K562 (cell line): ENCODE results near the gene CNPY3. TPM values are rescaled to one million over a fixed set of nuclear protein-coding genes. Genes with fewer than 3 reads are reported as not detected.

Experiments used
- ATAC-seq: fragments of 200-7000 bp; cut with Tn5 transposase; 3 replicates; pipeline ENCODE4 v1.9.1; 2020; ENCODE audit warnings: moderate library complexity
- BruUV-seq: library from RNA; stranded (reverse); fragments of 400-500 nt; replicated peaks from 2 replicates; lab custom pipeline; 2021; lab: Mats Ljungman, UMichigan
- CTCF ChIA-PET: fragments of 300-600 bp; formaldehyde crosslinking; extraction: SDS; loops from one replicate; lab custom pipeline; 2021; ENCODE audit warnings: low intra/inter-chr PET ratio; lab: Yijun Ruan, JAX
- POLR2A ChIA-PET: fragments of 300-600, 350-650 bp; sonication (Branson Sonifier 250); formaldehyde crosslinking; extraction: SDS; loops from one replicate; lab custom pipeline; 2021; ENCODE audit warnings: antibody characterized with exemption, inconsistent platforms; lab: Yijun Ruan, JAX
- DNase-seq, 4 experiments: peaks; one replicate each; pipeline versions ENCODE4 v3.0.0 to v3.0.0-alpha.2; 2011 to 2018; ENCODE audit warnings: low spot score in 3 of 4, mixed read lengths in 3 of 4; ENCODE audit errors: extremely low read depth in 1 of 4
- FAIRE-seq: peaks from 2 replicates; lab custom pipeline; 2011; peaks lifted over from hg19 to GRCh38; lab: Jason Lieb, UNC
- H2AFZ ChIP-seq: 2 replicates; pipeline ENCODE4 v1.6.0; 2011; ENCODE audit warnings: low read depth, low read length, control low read depth, inconsistent platforms
- H3K27ac ChIP-seq: fragments of 200-600 bp; 3 replicates; pipeline ENCODE4 v1.8.0; 2011; ENCODE audit warnings: low read depth, mild to moderate bottlenecking, control low read depth, inconsistent platforms, low read length, moderate library complexity, mixed read lengths; ENCODE audit errors: extremely low read depth
- H3K27me3 ChIP-seq, 2 experiments: fragments of 300-600 bp in 1 of 2; 2 replicates in 1 of 2; 3 replicates in 1 of 2; pipeline versions ENCODE4 v1.6.0 to v1.8.0; 2011; ENCODE audit warnings: inconsistent platforms in 2 of 2, low read length in 2 of 2, mild to moderate bottlenecking in 1 of 2, mixed read lengths in 1 of 2, moderate library complexity in 1 of 2; ENCODE audit not compliant: control insufficient read depth in 2 of 2, insufficient read depth in 2 of 2
- H3K36me3 ChIP-seq: fragments of 300-600 bp; 3 replicates; pipeline ENCODE4 v1.8.0; 2011; ENCODE audit warnings: mild to moderate bottlenecking, low read length, inconsistent platforms; ENCODE audit not compliant: control insufficient read depth, insufficient read depth
- H3K4me1 ChIP-seq, 2 experiments: fragments of 200-600 bp in 1 of 2; replicated peaks in 1 of 2; 2 replicates in 1 of 2; 3 replicates in 1 of 2; pipeline versions ENCODE4 v1.5.1 to v1.8.0; 2011; ENCODE audit warnings: inconsistent platforms in 2 of 2, low read length in 2 of 2, mild to moderate bottlenecking in 1 of 2, mixed read lengths in 1 of 2, moderate library complexity in 1 of 2; ENCODE audit not compliant: control insufficient read depth in 2 of 2, insufficient read depth in 2 of 2
- H3K4me2 ChIP-seq: 2 replicates; pipeline ENCODE4 v1.6.1; 2011; ENCODE audit warnings: low read length, control low read depth, inconsistent platforms, mixed read lengths; ENCODE audit not compliant: insufficient read depth
- H3K4me3 ChIP-seq: fragments of 200-600 bp; sonication (generic), shearing (Covaris generic); 2 replicates; pipeline ENCODE4 v1.5.1; 2016; ENCODE audit warnings: control low read depth, inconsistent platforms
- H3K79me2 ChIP-seq: fragments of 200-600 bp; 3 replicates; pipeline ENCODE4 v1.8.0; 2011; ENCODE audit warnings: low read length, inconsistent platforms; ENCODE audit not compliant: control insufficient read depth, insufficient read depth
- H3K9ac ChIP-seq, 2 experiments: 2 replicates each; pipeline versions ENCODE4 v1.6.0 to v1.6.1; 2011; ENCODE audit warnings: low read depth in 2 of 2, low read length in 2 of 2, control low read depth in 1 of 2, inconsistent platforms in 1 of 2, mild to moderate bottlenecking in 1 of 2, mixed read lengths in 1 of 2; ENCODE audit not compliant: insufficient read depth in 1 of 2
- H3K9me1 ChIP-seq: one replicate; pipeline ENCODE4 v1.6.0; 2011; ENCODE audit warnings: inconsistent platforms, mild to moderate bottlenecking, low read length, moderate library complexity; ENCODE audit not compliant: control insufficient read depth, insufficient read depth
- H3K9me3 ChIP-seq: replicated peaks from 2 replicates; pipeline ENCODE4 v1.5.1; 2011; ENCODE audit warnings: low read depth, low read length, inconsistent platforms; ENCODE audit not compliant: control insufficient read depth, insufficient read depth
- H4K20me1 ChIP-seq: replicated peaks from 2 replicates; pipeline ENCODE4 v1.6.1; 2011; ENCODE audit warnings: low read length, inconsistent platforms, mixed read lengths; ENCODE audit not compliant: control insufficient read depth, insufficient read depth
- CHD4 ChIP-seq: fragments of 200-600 bp; sonication (generic); IDR thresholded peaks from 3 replicates; pipeline ENCODE4 v1.6.1; 2012; ENCODE audit warnings: low read depth, mild to moderate bottlenecking, mixed read lengths, low read length, inconsistent platforms; ENCODE audit not compliant: insufficient read depth, insufficient replicate concordance, poor library complexity, severe bottlenecking
- MEF2A ChIP-seq: IDR thresholded peaks from 2 replicates; pipeline ENCODE4 v1.6.1; 2011; ENCODE audit warnings: low read depth, mild to moderate bottlenecking, low read length, moderate library complexity; ENCODE audit not compliant: control insufficient read depth
- NFIX ChIP-seq: fragments of 250-450 bp; sonication (Bioruptor Pico); IDR thresholded peaks from 2 replicates; pipeline ENCODE4 v1.4.0; 2020; ENCODE audit warnings: low read depth, mild to moderate bottlenecking, moderate library complexity
- POLR2A ChIP-seq: fragments of 450-650 bp; conservative IDR thresholded peaks from 2 replicates; pipeline ENCODE4 v1.6.1; 2016
- SMARCB1 ChIP-seq: IDR thresholded peaks from 2 replicates; pipeline ENCODE4 v1.6.1; 2011; ENCODE audit warnings: improper control_type of control experiment, low read depth; ENCODE audit not compliant: insufficient read length
- TEAD1 ChIP-seq, 2 experiments: fragments of 450-650 bp in 1 of 2; sonication (generic) in 1 of 2; formaldehyde crosslinking; IDR thresholded peaks; 2 replicates each; pipeline versions ENCODE4 v1.4.0 to v1.8.0; 2020 to 2022; ENCODE audit warnings: mild to moderate bottlenecking in 2 of 2, missing genetic modification reagents in 1 of 2
- TFAM ChIP-seq: fragments of 250-450 bp; sonication (Bioruptor Pico); conservative IDR thresholded peaks from 2 replicates; pipeline ENCODE4 v1.5.0; 2021; ENCODE audit warnings: mild to moderate bottlenecking, moderate library complexity
- ZKSCAN8 ChIP-seq: fragments of 200-800 bp; sonication (Bioruptor generic); IDR thresholded peaks from 2 replicates; pipeline ENCODE4 v1.6.1; 2016; ENCODE audit warnings: missing genetic modification characterization, missing compliant biosample characterization
- ZNF347 ChIP-seq: fragments of 450-650 bp; formaldehyde crosslinking; IDR thresholded peaks from 2 replicates; pipeline ENCODE4 v1.4.0; 2020; ENCODE audit warnings: low read depth, mild to moderate bottlenecking, moderate library complexity
- WGBS: fragments of 100-300 bp; shearing (Covaris generic); methylation state at CpG from one replicate; pipeline ENCODE4 v1.1.6; 2016; ENCODE audit warnings: low coverage, mixed read lengths; ENCODE audit not compliant: insufficient coverage; ENCODE audit errors: missing lambda C conversion rate; 5-methylcytosine and 5-hydroxymethylcytosine counted together
- in situ Hi-C: fragments of 300-500 bp; cut with MboI; formaldehyde crosslinking; loops from 4 replicates; pipeline ENCODE4 v1.15.0; 2018; ENCODE audit warnings: inconsistent platforms, mixed read lengths
- intact Hi-C: fragments of 100-400 bp; cut with micrococcal nuclease; formaldehyde crosslinking; loops from 2 replicates; pipeline ENCODE4 v1.14.2; 2022
- polyA plus RNA-seq, 8 experiments: library from polyadenylated mRNA; depleted of rRNA in 4 of 8; stranded (reverse) in 5 of 8; unstranded in 3 of 8; fragments of >200 nt; fragmentation: Nextera tagmentation in 2 of 8; fragmentation: Illumina TruSeq in 1 of 8; extraction: Ambion mirVana in 2 of 8; extraction: Trizol in 1 of 8; gene quantifications; 2 replicates each; pipeline versions ENCODE4 v1.2.1 to v1.2.3, GENCODE V29; 2011 to 2014; ENCODE audit warnings: inconsistent platforms in 1 of 8, missing spikeins in 1 of 8
- total RNA-seq, 7 experiments: library from RNA; depleted of rRNA in 6 of 7; stranded (reverse); fragments of >200 nt in 6 of 7; fragmentation: Illumina TruSeq in 2 of 7; extraction: Trizol in 2 of 7; gene quantifications; 2 replicates each; pipeline versions ENCODE4 v1.2.1 to v1.2.3, GENCODE V29; 2011 to 2021; ENCODE audit warnings: low replicate concordance in 1 of 7
- TF ChIP-seq, protein P1 (sequence below): fragments of 250-450 bp; sonication (Bioruptor Pico); IDR thresholded peaks from 2 replicates; pipeline ENCODE4 v1.8.0; 2022; ENCODE audit warnings: inconsistent platforms, mild to moderate bottlenecking, moderate library complexity, borderline replicate concordance

CNPY3 gene
- total and polyA plus RNA-seq, 9 of the 15 experiments (the other 6 are each of a cell fraction or from before 2014, with no cell fraction given): 2.4 to 37.4 (median 21.2) TPM

DNA sequence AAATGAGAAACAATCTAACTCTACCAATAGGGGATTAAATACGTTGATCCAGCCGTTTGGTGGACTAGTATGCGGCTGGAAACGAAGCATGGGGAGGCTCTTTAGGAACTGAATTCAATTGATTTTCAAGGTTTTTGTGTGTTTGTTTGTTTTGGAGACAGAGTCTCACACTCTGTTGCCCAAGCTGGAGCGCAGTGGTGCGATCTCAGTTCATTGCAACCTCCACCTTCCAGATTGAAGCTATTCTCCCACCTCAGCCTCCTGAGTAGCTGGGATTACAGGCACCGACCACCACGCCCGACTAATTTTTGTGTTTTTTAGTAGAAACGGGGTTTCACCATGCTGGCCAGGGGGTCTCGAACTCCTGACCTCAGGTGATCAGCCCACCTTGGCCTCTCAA lies 7.1 kb downstream of the CNPY3 start:
- 85% methylated on average over 11 of the region's 11 CpGs for WGBS
- in situ Hi-C loops: no loop called here
- no peak for ATAC-seq

More for the DNA sequence above, 7.1 kb downstream of the CNPY3 start:
- no TSS peak for BruUV-seq
- H3K9ac ChIP-seq: no peak overlapping the region
- no peaks in the 10 kb centered on the region for H3K27me3 ChIP-seq
- no peak overlapping the region for H2AFZ ChIP-seq
- H3K36me3 ChIP-seq: peaks cover 84% of the 10 kb centered on the region
- H3K79me2 ChIP-seq: peaks cover 25% of the 10 kb centered on the region
- intact Hi-C loops: no loop called here
- FAIRE-seq: no peak
- H3K4me3 ChIP-seq: no peak overlapping the region
- H3K27ac ChIP-seq: no peak overlapping the region
- CTCF ChIA-PET: no interaction called here
- no peak for DNase-seq
- no peaks in the 10 kb centered on the region; the same call in 1 of the 2 replicates for H4K20me1 ChIP-seq
- H3K4me1 ChIP-seq: peaks cover under 1 to 2% of the 10 kb centered on the region in 2 experiments; a peak in 3 of 5 replicates
- H3K4me2 ChIP-seq: no peak overlapping the region
- POLR2A ChIA-PET: interaction anchor here (0.8 kb wide), 1 partner anchor 33 kb away, joined by 3 read pairs; no protein-coding TSS in a partner anchor
- no peaks in the 10 kb centered on the region for H3K9me3 ChIP-seq
- TF ChIP-seq TFAM (no peak), CHD4 (no peak), ZKSCAN8 (CRISPR knock-in tag) (no peak), TEAD1 (CRISPR knock-in tag; IDR thresholded peaks at IDR 0.05) (no peak), ZNF347 (CRISPR knock-in tag) (no peak), NFIX (CRISPR knock-in tag) (no peak), SMARCB1 (no peak), MEF2A (no peak), POLR2A (no peak)
- TF ChIP-seq, protein P1, sequence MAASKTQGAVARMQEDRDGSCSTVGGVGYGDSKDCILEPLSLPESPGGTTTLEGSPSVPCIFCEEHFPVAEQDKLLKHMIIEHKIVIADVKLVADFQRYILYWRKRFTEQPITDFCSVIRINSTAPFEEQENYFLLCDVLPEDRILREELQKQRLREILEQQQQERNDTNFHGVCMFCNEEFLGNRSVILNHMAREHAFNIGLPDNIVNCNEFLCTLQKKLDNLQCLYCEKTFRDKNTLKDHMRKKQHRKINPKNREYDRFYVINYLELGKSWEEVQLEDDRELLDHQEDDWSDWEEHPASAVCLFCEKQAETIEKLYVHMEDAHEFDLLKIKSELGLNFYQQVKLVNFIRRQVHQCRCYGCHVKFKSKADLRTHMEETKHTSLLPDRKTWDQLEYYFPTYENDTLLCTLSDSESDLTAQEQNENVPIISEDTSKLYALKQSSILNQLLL (CRISPR knock-in tag): no peak
- H3K9me1 ChIP-seq: no peaks in the 10 kb centered on the region
